Hepatocyte (in vitro differentiated cells): ENCODE data around the gene ADCK2. TPM values are rescaled to one million over a fixed set of nuclear protein-coding genes. Genes with fewer than 3 reads are reported as not detected.
A peak's percentile ranks its signal among the peaks of the same experiment; 100 is the strongest.

Source experiments
- DNase-seq: peaks from one replicate; pipeline ENCODE4 v3.0.0-alpha.2; 2016; ENCODE audit warnings: low spot score
- H2AFZ ChIP-seq: fragments of 200-600 bp; sonication (generic); 2 replicates; pipeline ENCODE4 v1.6.0; 2016; ENCODE audit warnings: antibody characterized with exemption, mild to moderate bottlenecking
- H3K27ac ChIP-seq: fragments of 200-600 bp; sonication (generic); 2 replicates; pipeline ENCODE4 v1.5.1; 2016; ENCODE audit warnings: mild to moderate bottlenecking
- H3K27me3 ChIP-seq: fragments of 200-600 bp; sonication (generic); 2 replicates; pipeline ENCODE4 v1.6.1; 2016
- H3K36me3 ChIP-seq: fragments of 200-600 bp; sonication (generic); replicated peaks from 2 replicates; pipeline ENCODE4 v1.5.1; 2016; ENCODE audit warnings: low read depth; ENCODE audit not compliant: insufficient read depth
- H3K4me1 ChIP-seq: fragments of 200-600 bp; sonication (generic); 2 replicates; pipeline ENCODE4 v1.5.1; 2016; ENCODE audit warnings: mild to moderate bottlenecking, moderate library complexity; ENCODE audit not compliant: insufficient read depth
- H3K4me2 ChIP-seq: fragments of 200-600 bp; sonication (generic); 2 replicates; pipeline ENCODE4 v1.6.0; 2016
- H3K4me3 ChIP-seq: fragments of 200-600 bp; sonication (generic); 2 replicates; pipeline ENCODE4 v1.5.1; 2016; ENCODE audit warnings: mild to moderate bottlenecking
- H3K79me2 ChIP-seq: fragments of 200-600 bp; sonication (generic); 2 replicates; pipeline ENCODE4 v1.6.0; 2017; ENCODE audit warnings: mild to moderate bottlenecking
- H3K9me2 ChIP-seq: fragments of 200-600 bp; sonication (generic); replicated peaks from 2 replicates; pipeline ENCODE4 v1.6.0; 2017; ENCODE audit warnings: mild to moderate bottlenecking; ENCODE audit not compliant: insufficient read depth
- H3K9me3 ChIP-seq: fragments of 200-600 bp; sonication (generic); 2 replicates; pipeline ENCODE4 v1.5.1; 2016; ENCODE audit warnings: low read depth, mild to moderate bottlenecking
- H4K20me1 ChIP-seq: fragments of 200-600 bp; sonication (generic); 2 replicates; pipeline ENCODE4 v1.6.0; 2016; ENCODE audit warnings: mild to moderate bottlenecking; ENCODE audit not compliant: insufficient read depth, poor library complexity, severe bottlenecking
- CTCF ChIP-seq: fragments of 200-600 bp; sonication (generic); IDR thresholded peaks from 2 replicates; pipeline ENCODE4 v1.5.1; 2016; ENCODE audit warnings: antibody characterized with exemption, mild to moderate bottlenecking; ENCODE audit not compliant: poor library complexity
- EZH2 ChIP-seq: fragments of 200-600 bp; sonication (generic); IDR thresholded peaks from 2 replicates; pipeline ENCODE4 v1.6.1; 2016; ENCODE audit warnings: antibody characterized with exemption, mild to moderate bottlenecking, borderline replicate concordance
- EZH2phosphoT487 ChIP-seq: fragments of 200-600 bp; sonication (generic); IDR thresholded peaks from one replicate; pipeline ENCODE4 v1.6.1; 2018; ENCODE audit warnings: antibody characterized with exemption, mild to moderate bottlenecking, low read depth, moderate library complexity; ENCODE audit not compliant: unreplicated experiment, severe bottlenecking
- WGBS: methylation state at CpG from one replicate; pipeline ENCODE4 v1.1.6; 2016; ENCODE audit warnings: low lambda C conversion rate; ENCODE audit errors: missing lambda C conversion rate; 5-methylcytosine and 5-hydroxymethylcytosine counted together
- polyA plus RNA-seq: library from polyadenylated mRNA; unstranded; fragments of >200 nt; fragmentation: Nextera tagmentation; extraction: Ambion mirVana; gene quantifications from 2 replicates; pipeline ENCODE4 v1.2.1, GENCODE V29; 2016
- small RNA-seq: library from RNA; depleted of rRNA; stranded (forward); fragments of <200 nt; gene quantifications from one replicate; pipeline ENCODE3, GENCODE V24; 2014
- total RNA-seq: library from RNA; depleted of rRNA; stranded (reverse); fragments of >200 nt; gene quantifications from 2 replicates; pipeline ENCODE4 v1.2.3, GENCODE V29; 2014

ADCK2 gene
- total and polyA plus RNA-seq, 2 experiments from 2014 or later: 22.4 to 24.2 TPM

GRCh38 chr7:140744005-140744404, 71.3 kb downstream of the ADCK2 start:
- Histone ChIP-seq H3K27ac (peak overlapping the region; percentile 35), H3K4me2 (no peak overlapping the region)
- WGBS: 63% methylated on average over 2 of the region's 2 CpGs

More at GRCh38 chr7:140744005-140744404, 71.3 kb downstream of the ADCK2 start:
- H3K9me3 ChIP-seq: no peaks in the 10 kb centered on the region
- no peak overlapping the region for H2AFZ ChIP-seq
- no peaks in the 10 kb centered on the region for H3K4me1 ChIP-seq
- no peak overlapping the region for H3K4me3 ChIP-seq
- no peak for TF ChIP-seq EZH2phosphoT487
- TF ChIP-seq CTCF: no peak
- no peak for TF ChIP-seq EZH2
- H3K36me3 ChIP-seq: no peaks in the 10 kb centered on the region
- no peaks in the 10 kb centered on the region for H3K27me3 ChIP-seq
- H3K79me2 ChIP-seq: no peaks in the 10 kb centered on the region
- H3K9me2 ChIP-seq: no peaks in the 10 kb centered on the region
- DNase-seq: peak; percentile 48
- no peaks in the 10 kb centered on the region for H4K20me1 ChIP-seq

Small RNAs within 50 kb of the gene (small RNA-seq; reads per million reads assigned to genes)
- not detected for gene RN7SL771P

Other genes with a start within 250 kb of the ADCK2 start
- gene MKRN1, start 193.4 kb upstream of the ADCK2 start, total RNA-seq: 65.9 and 71.5 TPM in 2 replicates
- gene MKRN1, start 193.4 kb upstream of the ADCK2 start, polyA plus RNA-seq: 57.4 and 63.7 TPM in 2 replicates
- 5.9 and 6.7 TPM in 2 replicates for gene DENND2A, start 32.1 kb upstream of the ADCK2 start, total RNA-seq
- gene DENND2A, start 32.1 kb upstream of the ADCK2 start, polyA plus RNA-seq: 8.4 and 8.8 TPM in 2 replicates
- 343 and 372 TPM in 2 replicates for gene NDUFB2, start 23.8 kb downstream of the ADCK2 start, total RNA-seq
- gene NDUFB2, start 23.8 kb downstream of the ADCK2 start, polyA plus RNA-seq: 312 and 379 TPM in 2 replicates